Neural crest cell (in vitro differentiated cells): ENCODE results near the gene CHST11. TPM values are rescaled to one million over a fixed set of nuclear protein-coding genes. Genes with fewer than 3 reads are reported as not detected.

Source experiments
- DNase-seq: peaks from one replicate; pipeline ENCODE4 v3.0.0; 2021; ENCODE audit warnings: low read depth, mixed read lengths, low spot score
- H3K27ac Mint-ChIP-seq: one replicate; pipeline ENCODE4 v1.8.0; 2021; ENCODE audit warnings: mild to moderate bottlenecking, mixed read lengths; ENCODE audit not compliant: unreplicated experiment
- H3K27me3 Mint-ChIP-seq: 2 replicates; pipeline ENCODE4 v1.8.0; 2021; ENCODE audit warnings: low read depth, mild to moderate bottlenecking, mixed read lengths
- H3K36me3 Mint-ChIP-seq: 2 replicates; pipeline ENCODE4 v1.8.0; 2021; ENCODE audit warnings: low read depth, mild to moderate bottlenecking, mixed read lengths
- H3K4me1 Mint-ChIP-seq: 2 replicates; pipeline ENCODE4 v1.8.0; 2021; ENCODE audit warnings: mixed read lengths
- H3K4me3 Mint-ChIP-seq: one replicate; pipeline ENCODE4 v1.8.0; 2021; ENCODE audit warnings: mild to moderate bottlenecking, mixed read lengths
- H3K9me3 Mint-ChIP-seq: 2 replicates; pipeline ENCODE4 v1.8.0; 2021; ENCODE audit warnings: mixed read lengths
- total RNA-seq: library from RNA; stranded (reverse); gene quantifications from 2 replicates; pipeline ENCODE4 v1.2.1, GENCODE V29; 2021
- TF ChIP-seq, protein P1 (sequence below): fragments of 200-600 bp; sonication (generic); conservative IDR thresholded peaks from 2 replicates; pipeline ENCODE4 v1.5.0; 2021; ENCODE audit warnings: antibody characterized with exemption, mild to moderate bottlenecking

Gene CHST11
- total RNA-seq, 1 donor from 2014 or later: 10.0 TPM

DNA sequence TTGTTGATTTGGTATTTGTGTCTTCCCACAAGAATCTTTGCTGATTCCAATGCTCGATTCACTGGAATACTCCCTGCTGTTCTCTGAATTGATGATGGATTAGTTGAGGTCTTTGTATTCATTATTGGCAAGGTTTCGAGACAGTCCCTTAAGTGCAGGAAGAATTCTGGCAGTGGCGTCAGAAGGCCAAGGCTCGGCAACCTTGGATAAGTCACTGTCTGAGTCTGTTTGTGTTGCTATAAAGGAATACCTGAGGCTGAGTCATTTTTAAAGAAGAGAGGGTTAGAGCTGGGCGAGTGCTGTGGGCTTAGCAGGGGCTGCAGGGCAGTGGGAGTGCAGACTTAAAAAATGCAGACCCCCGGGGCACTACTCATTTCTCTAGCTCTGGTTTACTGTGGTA is 56.9 kb downstream of the CHST11 start:
- H3K27me3 Mint-ChIP-seq: no peaks in the 10 kb centered on the region
- DNase-seq: no peak
- peaks cover 26% of the 10 kb centered on the region for H3K4me1 Mint-ChIP-seq
- H3K4me3 Mint-ChIP-seq: no peak overlapping the region
- TF ChIP-seq, protein P1, sequence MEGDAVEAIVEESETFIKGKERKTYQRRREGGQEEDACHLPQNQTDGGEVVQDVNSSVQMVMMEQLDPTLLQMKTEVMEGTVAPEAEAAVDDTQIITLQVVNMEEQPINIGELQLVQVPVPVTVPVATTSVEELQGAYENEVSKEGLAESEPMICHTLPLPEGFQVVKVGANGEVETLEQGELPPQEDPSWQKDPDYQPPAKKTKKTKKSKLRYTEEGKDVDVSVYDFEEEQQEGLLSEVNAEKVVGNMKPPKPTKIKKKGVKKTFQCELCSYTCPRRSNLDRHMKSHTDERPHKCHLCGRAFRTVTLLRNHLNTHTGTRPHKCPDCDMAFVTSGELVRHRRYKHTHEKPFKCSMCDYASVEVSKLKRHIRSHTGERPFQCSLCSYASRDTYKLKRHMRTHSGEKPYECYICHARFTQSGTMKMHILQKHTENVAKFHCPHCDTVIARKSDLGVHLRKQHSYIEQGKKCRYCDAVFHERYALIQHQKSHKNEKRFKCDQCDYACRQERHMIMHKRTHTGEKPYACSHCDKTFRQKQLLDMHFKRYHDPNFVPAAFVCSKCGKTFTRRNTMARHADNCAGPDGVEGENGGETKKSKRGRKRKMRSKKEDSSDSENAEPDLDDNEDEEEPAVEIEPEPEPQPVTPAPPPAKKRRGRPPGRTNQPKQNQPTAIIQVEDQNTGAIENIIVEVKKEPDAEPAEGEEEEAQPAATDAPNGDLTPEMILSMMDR: no peak
- H3K9me3 Mint-ChIP-seq: peaks cover 5% of the 10 kb centered on the region
- no peak overlapping the region for H3K27ac Mint-ChIP-seq
- peaks cover 5% of the 10 kb centered on the region for H3K36me3 Mint-ChIP-seq

DNA sequence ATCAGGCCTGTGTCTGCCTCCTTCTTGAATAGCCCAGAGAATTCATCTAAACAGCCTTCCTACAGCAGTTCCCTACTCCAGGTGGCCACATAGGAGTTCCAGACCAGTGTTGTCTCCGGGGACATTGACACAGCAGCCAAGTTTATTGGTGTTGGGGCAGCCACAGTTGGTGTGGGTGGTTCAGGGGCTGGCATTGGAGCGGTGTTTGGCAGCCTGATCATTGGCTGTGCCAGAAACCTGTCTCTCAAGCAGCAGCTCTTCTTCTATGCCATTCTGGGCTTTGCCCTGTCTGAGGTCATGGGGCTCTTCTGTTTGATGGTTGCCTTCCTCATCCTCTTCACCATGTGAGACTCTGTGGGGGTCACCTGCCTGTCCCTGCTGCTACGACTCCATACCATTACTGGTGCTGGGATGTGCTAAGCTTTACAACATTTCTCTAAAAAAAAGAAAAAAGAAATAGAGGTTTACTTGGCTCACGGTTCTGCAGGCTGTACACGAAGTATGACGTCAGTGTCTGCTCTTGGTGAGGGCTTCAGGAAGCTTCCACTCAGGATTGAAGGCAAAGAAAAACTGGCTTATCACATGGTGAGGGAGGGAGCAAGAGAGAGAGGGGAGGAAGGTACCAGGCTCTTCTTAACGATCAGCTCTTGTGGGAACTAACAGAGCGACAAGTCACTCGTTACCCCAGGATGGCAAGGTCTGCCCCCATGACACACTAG is 57.5 kb downstream of the CHST11 start:
- TF ChIP-seq, protein P1: no peak
- no peak for DNase-seq
- Mint-ChIP-seq H3K4me3 (no peak overlapping the region), H3K36me3 (no peaks in the 10 kb centered on the region), H3K4me1 (peaks cover 26% of the 10 kb centered on the region), H3K9me3 (no peaks in the 10 kb centered on the region), H3K27me3 (no peaks in the 10 kb centered on the region), H3K27ac (no peak overlapping the region)

DNA sequence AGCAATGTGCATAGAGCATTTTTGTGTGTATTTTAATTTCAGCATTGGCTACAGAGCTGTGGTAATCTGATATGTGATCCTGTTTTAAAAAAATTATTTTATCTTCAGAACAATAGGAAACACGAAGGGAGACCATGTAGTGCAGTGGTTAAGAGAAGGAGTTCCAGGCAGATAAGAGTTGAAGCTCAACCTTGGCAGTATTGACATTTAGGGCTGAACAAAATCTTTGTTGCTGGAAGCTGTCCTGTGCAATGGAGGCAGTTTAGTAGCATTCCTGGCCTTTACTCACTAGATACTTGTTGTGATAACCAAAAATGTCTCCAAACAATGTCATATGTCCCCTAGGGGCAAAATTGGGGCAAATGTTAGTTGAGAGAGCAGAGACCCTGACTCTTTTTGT is 59.2 kb downstream of the CHST11 start:
- Mint-ChIP-seq H3K9me3 (no peaks in the 10 kb centered on the region), H3K27ac (no peak overlapping the region), H3K4me3 (no peak overlapping the region), H3K4me1 (peaks cover 24% of the 10 kb centered on the region), H3K27me3 (no peaks in the 10 kb centered on the region), H3K36me3 (no peaks in the 10 kb centered on the region)
- no peak for DNase-seq
- TF ChIP-seq, protein P1: no peak

DNA sequence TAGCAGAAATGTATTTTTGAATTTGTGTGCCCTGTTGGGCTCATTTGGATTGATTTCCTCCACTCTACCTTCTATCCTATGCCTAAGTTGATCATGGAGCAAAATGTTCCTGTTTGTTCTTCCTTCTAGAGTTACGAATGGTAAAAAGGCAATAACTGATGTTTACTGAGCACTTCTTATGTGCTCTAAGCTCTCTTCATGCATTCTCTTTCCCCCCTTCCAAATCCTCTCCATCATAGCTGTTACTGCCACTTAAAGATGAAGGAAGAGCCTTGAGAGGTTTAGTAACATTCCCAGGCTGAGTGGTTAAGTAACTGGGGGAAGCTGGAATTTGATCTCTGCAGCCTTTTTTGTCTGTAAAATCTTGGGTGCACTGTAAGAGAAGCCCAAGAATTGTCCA is 60.1 kb downstream of the CHST11 start:
- H3K9me3 Mint-ChIP-seq: no peaks in the 10 kb centered on the region
- no peak for DNase-seq
- TF ChIP-seq, protein P1: no peak
- H3K4me1 Mint-ChIP-seq: peaks cover 19% of the 10 kb centered on the region
- no peak overlapping the region for H3K27ac Mint-ChIP-seq
- no peaks in the 10 kb centered on the region for H3K27me3 Mint-ChIP-seq
- H3K4me3 Mint-ChIP-seq: no peak overlapping the region
- no peaks in the 10 kb centered on the region for H3K36me3 Mint-ChIP-seq

DNA sequence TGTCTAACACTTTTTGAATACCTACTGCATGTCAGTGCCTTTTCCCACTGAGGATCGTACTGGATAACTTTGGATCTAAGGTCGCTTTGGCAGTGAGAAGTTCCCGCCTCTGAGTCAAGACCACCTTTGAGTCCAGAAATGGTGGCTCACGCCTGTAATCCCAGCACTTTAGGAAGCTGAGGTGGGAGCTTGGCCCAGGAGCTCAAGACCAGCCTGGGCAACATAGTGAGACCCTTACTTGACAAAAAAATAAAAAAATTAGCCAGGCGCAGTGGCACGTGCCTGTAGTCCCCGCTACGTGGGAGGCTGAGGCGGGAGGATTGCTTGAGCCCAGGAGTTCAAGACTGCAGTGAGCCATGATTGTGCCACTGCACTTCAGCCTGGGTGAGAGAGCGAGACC is 61.1 kb downstream of the CHST11 start:
- TF ChIP-seq, protein P1: no peak
- DNase-seq: no peak
- no peak overlapping the region for H3K27ac Mint-ChIP-seq

More for the DNA sequence above, 61.1 kb downstream of the CHST11 start:
- H3K4me3 Mint-ChIP-seq: no peak overlapping the region
- no peaks in the 10 kb centered on the region for H3K36me3 Mint-ChIP-seq
- no peaks in the 10 kb centered on the region for H3K9me3 Mint-ChIP-seq
- peaks cover 19% of the 10 kb centered on the region for H3K4me1 Mint-ChIP-seq
- no peaks in the 10 kb centered on the region for H3K27me3 Mint-ChIP-seq
